Lower leg skin (tissue), 3 donors: ENCODE data around the gene SP3.

Experiments used
- CTCF ChIP-seq, 3 donors: fragments of 450-650 bp; IDR thresholded peaks; one replicate each; pipeline ENCODE4 v1.5.1; 2016; ENCODE audit warnings: antibody characterized with exemption in 3 of 3, mild to moderate bottlenecking in 3 of 3, moderate library complexity in 2 of 3
- POLR2A ChIP-seq, 2 donors: fragments of 450-650 bp; IDR thresholded peaks; one replicate each; pipeline ENCODE4 v1.6.1; 2016 to 2017; ENCODE audit warnings: antibody characterized with exemption in 2 of 2, mild to moderate bottlenecking in 1 of 2, moderate library complexity in 1 of 2

DNA sequence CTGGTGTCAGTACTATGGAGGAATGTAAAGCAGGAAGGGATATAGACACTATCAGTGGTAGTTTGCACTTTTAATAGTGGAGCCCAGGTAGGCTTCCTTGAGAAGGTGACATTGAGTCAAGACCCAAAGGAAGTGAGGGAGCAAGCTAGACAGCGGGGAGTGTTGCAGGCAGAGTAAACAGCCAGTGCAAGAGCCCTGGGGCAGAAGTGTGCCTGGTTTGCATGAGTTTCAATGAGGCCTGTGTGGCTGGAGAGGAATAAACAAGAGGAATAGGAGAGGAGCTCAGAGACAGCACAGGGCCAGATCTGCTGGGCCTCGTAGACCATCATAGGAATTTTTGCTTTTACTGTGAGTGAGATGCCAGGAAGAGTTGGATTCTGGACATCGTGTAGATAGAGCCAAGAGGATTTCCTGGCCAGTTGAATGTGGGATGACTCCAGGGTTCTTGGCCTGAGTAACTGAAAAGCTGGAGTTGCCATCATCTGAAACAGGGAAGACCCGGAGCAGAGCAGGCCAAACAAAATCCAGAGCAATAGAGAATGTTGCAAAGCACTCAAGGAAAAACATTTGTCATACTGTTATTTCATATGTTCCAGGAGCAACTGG, 102.5 kb downstream of the SP3 start:
- TF ChIP-seq CTCF (IDR thresholded peaks at IDR 0.05), result no peak
- TF ChIP-seq POLR2A (IDR thresholded peaks at IDR 0.05), result no peak
